Loucy (cell line): ENCODE measurements around the gene GNGT1.

Experiments used
- H2AFZ ChIP-seq: fragments of 200-600 bp; sonication (generic); 2 replicates; pipeline ENCODE4 v1.6.0; 2016; ENCODE audit warnings: antibody characterized with exemption, mild to moderate bottlenecking, low read length, moderate library complexity
- H3F3A ChIP-seq: fragments of 200-600 bp; 2 replicates; pipeline ENCODE4 v1.6.0; 2016; ENCODE audit warnings: antibody characterized with exemption, low read depth, mild to moderate bottlenecking
- H3K27me3 ChIP-seq: fragments of 200-600 bp; sonication (generic); 2 replicates; pipeline ENCODE4 v1.6.1; 2014; ENCODE audit warnings: low read length, mild to moderate bottlenecking; ENCODE audit not compliant: insufficient read depth, poor library complexity, severe bottlenecking
- H3K36me3 ChIP-seq: fragments of 200-600 bp; sonication (generic); 2 replicates; pipeline ENCODE4 v1.6.1; 2016; ENCODE audit warnings: low read length; ENCODE audit not compliant: insufficient read depth
- H3K4me1 ChIP-seq: fragments of 200-600 bp; sonication (generic); 2 replicates; pipeline ENCODE4 v1.5.1; 2014; ENCODE audit warnings: low read length, mild to moderate bottlenecking; ENCODE audit not compliant: insufficient read depth, poor library complexity, severe bottlenecking
- H3K4me2 ChIP-seq: fragments of 200-600 bp; sonication (generic); 2 replicates; pipeline ENCODE4 v1.6.0; 2014; ENCODE audit warnings: antibody characterized with exemption, low read length, low read depth, mild to moderate bottlenecking; ENCODE audit not compliant: poor library complexity, severe bottlenecking
- H3K4me3 ChIP-seq: fragments of 200-600 bp; sonication (generic); 2 replicates; pipeline ENCODE4 v1.5.1; 2014; ENCODE audit warnings: low read length, mild to moderate bottlenecking, mixed read lengths; ENCODE audit not compliant: poor library complexity, severe bottlenecking
- H3K79me2 ChIP-seq: fragments of 200-600 bp; sonication (generic); 2 replicates; pipeline ENCODE4 v1.6.1; 2014; ENCODE audit warnings: low read length; ENCODE audit not compliant: insufficient read depth
- H3K9ac ChIP-seq: fragments of 200-600 bp; sonication (generic); 2 replicates; pipeline ENCODE4 v1.6.0; 2014; ENCODE audit warnings: mild to moderate bottlenecking, low read depth, low read length, moderate library complexity; ENCODE audit not compliant: poor library complexity, severe bottlenecking
- H3K9me2 ChIP-seq: fragments of 200-600 bp; sonication (generic); replicated peaks from 2 replicates; pipeline ENCODE4 v1.6.1; 2016; ENCODE audit warnings: low read depth, low read length, mixed read lengths
- H3K9me3 ChIP-seq: fragments of 200-600 bp; sonication (generic); 2 replicates; pipeline ENCODE4 v1.6.1; 2014; ENCODE audit warnings: mild to moderate bottlenecking, antibody characterized with exemption, low read length, low read depth; ENCODE audit not compliant: insufficient read depth
- H4K20me1 ChIP-seq: fragments of 200-600 bp; sonication (generic); 2 replicates; pipeline ENCODE4 v1.6.0; 2014; ENCODE audit warnings: antibody characterized with exemption, low read length, mild to moderate bottlenecking; ENCODE audit not compliant: insufficient read depth, poor library complexity, severe bottlenecking
- EZH2phosphoT487 ChIP-seq: fragments of 200-600 bp; IDR thresholded peaks from 2 replicates; pipeline ENCODE4 v1.6.1; 2018; ENCODE audit warnings: antibody characterized with exemption, mild to moderate bottlenecking, moderate library complexity, borderline replicate concordance
- TF ChIP-seq, protein P1 (sequence below): fragments of 200-600 bp; sonication (generic); conservative IDR thresholded peaks from 2 replicates; pipeline ENCODE4 v1.5.1; 2014; ENCODE audit warnings: mild to moderate bottlenecking, antibody characterized with exemption, low read length

Gene GNGT1

DNA sequence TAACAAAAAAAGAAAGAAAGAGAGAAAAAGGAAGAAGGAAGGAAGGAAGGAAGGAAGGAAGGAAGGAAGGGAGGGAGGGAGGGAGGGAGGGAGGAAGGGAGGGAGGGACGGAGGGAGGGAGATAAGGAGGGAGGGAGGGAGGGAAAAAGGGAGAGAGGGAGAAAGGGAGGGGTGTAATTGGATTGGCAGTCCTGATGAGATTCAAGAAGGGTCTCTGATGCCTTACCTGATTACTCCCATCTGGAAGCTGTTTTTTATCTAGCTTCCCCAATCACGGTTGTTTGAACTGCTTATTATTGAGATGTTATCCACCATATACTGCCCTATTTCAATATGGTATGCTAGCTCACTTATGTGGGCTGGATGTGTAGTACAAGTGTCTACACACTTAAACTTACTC lies 42.5 kb downstream of the GNGT1 start:
- H3K4me3 ChIP-seq = no peak overlapping the region
- no peaks in the 10 kb centered on the region for H3K9me2 ChIP-seq
- TF ChIP-seq EZH2phosphoT487 = no peak
- TF ChIP-seq, protein P1, sequence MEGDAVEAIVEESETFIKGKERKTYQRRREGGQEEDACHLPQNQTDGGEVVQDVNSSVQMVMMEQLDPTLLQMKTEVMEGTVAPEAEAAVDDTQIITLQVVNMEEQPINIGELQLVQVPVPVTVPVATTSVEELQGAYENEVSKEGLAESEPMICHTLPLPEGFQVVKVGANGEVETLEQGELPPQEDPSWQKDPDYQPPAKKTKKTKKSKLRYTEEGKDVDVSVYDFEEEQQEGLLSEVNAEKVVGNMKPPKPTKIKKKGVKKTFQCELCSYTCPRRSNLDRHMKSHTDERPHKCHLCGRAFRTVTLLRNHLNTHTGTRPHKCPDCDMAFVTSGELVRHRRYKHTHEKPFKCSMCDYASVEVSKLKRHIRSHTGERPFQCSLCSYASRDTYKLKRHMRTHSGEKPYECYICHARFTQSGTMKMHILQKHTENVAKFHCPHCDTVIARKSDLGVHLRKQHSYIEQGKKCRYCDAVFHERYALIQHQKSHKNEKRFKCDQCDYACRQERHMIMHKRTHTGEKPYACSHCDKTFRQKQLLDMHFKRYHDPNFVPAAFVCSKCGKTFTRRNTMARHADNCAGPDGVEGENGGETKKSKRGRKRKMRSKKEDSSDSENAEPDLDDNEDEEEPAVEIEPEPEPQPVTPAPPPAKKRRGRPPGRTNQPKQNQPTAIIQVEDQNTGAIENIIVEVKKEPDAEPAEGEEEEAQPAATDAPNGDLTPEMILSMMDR = no peak
- no peaks in the 10 kb centered on the region for H4K20me1 ChIP-seq
- H2AFZ ChIP-seq = no peak overlapping the region
- H3K9me3 ChIP-seq = no peaks in the 10 kb centered on the region
- H3K4me1 ChIP-seq = peaks cover 15% of the 10 kb centered on the region
- H3K9ac ChIP-seq = no peak overlapping the region
- H3K4me2 ChIP-seq = no peak overlapping the region
- H3K36me3 ChIP-seq = no peaks in the 10 kb centered on the region
- no peaks in the 10 kb centered on the region for H3K27me3 ChIP-seq
- no peaks in the 10 kb centered on the region for H3F3A ChIP-seq
- H3K79me2 ChIP-seq = no peaks in the 10 kb centered on the region

DNA sequence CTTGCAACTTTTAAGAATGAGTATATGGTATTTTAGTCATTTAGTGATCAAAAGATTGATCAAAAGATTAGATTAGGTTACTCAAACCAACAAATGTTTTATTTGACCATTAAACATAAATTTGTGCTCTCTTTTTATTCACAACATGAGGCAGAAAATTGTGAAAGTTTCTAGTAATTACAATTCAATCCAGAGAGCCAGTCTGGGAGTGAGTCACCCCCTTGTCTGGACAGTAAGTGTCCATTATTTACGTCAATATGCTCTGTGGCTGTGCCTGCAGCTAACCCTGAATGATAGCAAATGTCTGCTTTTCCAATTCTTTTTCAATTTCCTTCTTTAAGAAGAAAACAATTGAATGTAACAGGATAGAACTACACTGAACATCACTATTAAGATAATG lies 43.1 kb downstream of the GNGT1 start:
- Histone ChIP-seq H3K9ac (no peak overlapping the region), H3K9me3 (no peaks in the 10 kb centered on the region), H3K4me2 (no peak overlapping the region), H3F3A (no peaks in the 10 kb centered on the region), H3K4me1 (peaks cover 13% of the 10 kb centered on the region), H3K79me2 (no peaks in the 10 kb centered on the region), H3K9me2 (no peaks in the 10 kb centered on the region), H2AFZ (no peak overlapping the region), H3K4me3 (no peak overlapping the region), H4K20me1 (no peaks in the 10 kb centered on the region), H3K27me3 (no peaks in the 10 kb centered on the region), H3K36me3 (no peaks in the 10 kb centered on the region)
- no peak for TF ChIP-seq EZH2phosphoT487
- TF ChIP-seq, protein P1 = no peak

DNA sequence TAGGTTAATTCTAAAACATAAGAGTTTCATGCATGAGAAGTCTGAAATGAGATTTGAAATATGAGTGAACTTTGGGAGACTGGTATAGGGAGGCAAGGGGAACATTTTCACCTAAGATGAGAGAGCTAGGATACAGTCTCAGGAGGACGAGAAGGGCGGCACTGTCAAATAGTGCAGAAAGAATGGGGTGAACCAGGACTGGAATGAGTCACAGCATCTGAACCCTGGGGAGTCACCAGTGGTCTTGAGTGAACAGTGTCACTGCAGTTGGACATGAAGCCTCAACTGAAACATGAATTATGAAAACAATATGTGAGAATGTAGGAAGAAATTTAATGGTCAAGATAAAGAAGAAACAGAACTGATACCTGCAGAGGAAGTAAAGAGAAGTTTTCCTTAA lies 48.9 kb downstream of the GNGT1 start:
- no peak overlapping the region for H3K9ac ChIP-seq
- H3K27me3 ChIP-seq = no peaks in the 10 kb centered on the region
- no peak overlapping the region for H2AFZ ChIP-seq
- no peak overlapping the region for H3K4me3 ChIP-seq
- no peaks in the 10 kb centered on the region for H3K36me3 ChIP-seq
- no peaks in the 10 kb centered on the region for H4K20me1 ChIP-seq
- no peaks in the 10 kb centered on the region for H3K9me2 ChIP-seq
- TF ChIP-seq, protein P1 = no peak
- no peak for TF ChIP-seq EZH2phosphoT487
- no peaks in the 10 kb centered on the region for H3K79me2 ChIP-seq
- H3K4me1 ChIP-seq = no peaks in the 10 kb centered on the region
- H3K4me2 ChIP-seq = no peak overlapping the region
- H3F3A ChIP-seq = no peaks in the 10 kb centered on the region
- no peaks in the 10 kb centered on the region for H3K9me3 ChIP-seq
